Activated naive CD4-positive, alpha-beta T cell treated with anti-CD3 and anti-CD28 coated beads for 36 hours (primary cell): ENCODE data around the gene CLIP2. TPM values are rescaled to one million over a fixed set of nuclear protein-coding genes. Genes with fewer than 3 reads are reported as not detected.

Source experiments
- CTCF ChIA-PET: fragments of 350-600 bp; sonication (Branson Sonifier 250); formaldehyde crosslinking; loops from one replicate; lab custom pipeline; 2021; ENCODE audit warnings: antibody characterized with exemption; lab: Charles Lee
- DNase-seq: peaks from one replicate; pipeline ENCODE4 v3.0.0-alpha.2; 2020
- H3K27ac Mint-ChIP-seq: one replicate; pipeline ENCODE4 v1.8.0; 2021; ENCODE audit warnings: mild to moderate bottlenecking, mixed read lengths
- H3K27me3 Mint-ChIP-seq: one replicate; pipeline ENCODE4 v1.8.0; 2021; ENCODE audit warnings: low read depth, mixed read lengths
- H3K36me3 Mint-ChIP-seq: one replicate; pipeline ENCODE4 v1.8.0; 2021; ENCODE audit warnings: low read depth, mixed read lengths
- H3K4me1 Mint-ChIP-seq: one replicate; pipeline ENCODE4 v1.8.0; 2021; ENCODE audit warnings: low read depth, mixed read lengths
- H3K4me3 Mint-ChIP-seq: one replicate; pipeline ENCODE4 v1.8.0; 2021; ENCODE audit warnings: mild to moderate bottlenecking, moderate library complexity, mixed read lengths
- H3K9me3 Mint-ChIP-seq: one replicate; pipeline ENCODE4 v1.8.0; 2021; ENCODE audit warnings: mixed read lengths
- intact Hi-C: fragments of 100-400 bp; cut with micrococcal nuclease; formaldehyde crosslinking; loops from one replicate; pipeline ENCODE4 v1.15.1; 2023
- total RNA-seq, 2 experiments: library from RNA; stranded (reverse); gene quantifications; one replicate each; pipeline ENCODE4 v1.2.3, GENCODE V29; 2021

Gene CLIP2
- total RNA-seq, 2 experiments from 2014 or later: 1.2 to 1.6 TPM

DNA sequence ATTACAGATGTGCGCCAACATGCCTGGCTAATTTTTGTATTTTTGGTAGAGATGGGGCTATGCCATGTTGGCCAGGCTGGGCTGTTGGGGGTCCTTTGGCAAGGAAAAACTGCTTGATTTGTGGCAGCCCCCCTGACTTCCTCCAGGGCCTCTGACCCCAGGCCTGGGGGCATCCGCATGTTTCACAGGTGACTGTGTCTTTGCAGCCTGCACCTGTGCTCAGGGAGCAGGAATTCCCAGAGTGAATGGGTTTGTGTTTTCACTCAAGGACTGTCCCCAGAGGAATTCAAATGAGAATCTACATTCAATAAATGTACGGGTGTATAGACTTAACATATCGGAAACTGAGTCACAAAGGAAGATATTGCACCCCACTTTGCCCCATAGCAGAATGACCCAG, 11.6 kb upstream of the CLIP2 start:
- Mint-ChIP-seq H3K27ac (no peak overlapping the region), H3K36me3 (no peaks in the 10 kb centered on the region), H3K4me3 (no peak overlapping the region), H3K9me3 (no peaks in the 10 kb centered on the region), H3K27me3 (no peaks in the 10 kb centered on the region), H3K4me1 (peaks cover 3% of the 10 kb centered on the region)
- intact Hi-C loops: no loop called here
- CTCF ChIA-PET: interaction anchor here (0.7 kb wide), 2 partner anchors 36 to 214 kb away, joined by 3 to 4 read pairs; no protein-coding TSS in a partner anchor
- DNase-seq: no peak

GRCh38 chr7:74280985-74281384, 8.2 kb upstream of the CLIP2 start:
- H3K36me3 Mint-ChIP-seq: no peaks in the 10 kb centered on the region
- peaks cover 2% of the 10 kb centered on the region for H3K4me1 Mint-ChIP-seq
- H3K27me3 Mint-ChIP-seq: peaks cover 3% of the 10 kb centered on the region
- H3K9me3 Mint-ChIP-seq: no peaks in the 10 kb centered on the region
- no peak overlapping the region for H3K27ac Mint-ChIP-seq
- no peak overlapping the region for H3K4me3 Mint-ChIP-seq
- CTCF ChIA-PET: interaction anchor here (0.9 kb wide), 1 partner anchor 121 kb away, joined by 4 read pairs; no protein-coding TSS in a partner anchor
- intact Hi-C loops: no loop called here
- DNase-seq: no peak

GRCh38 chr7:74282748-74283459, 6.3 kb upstream of the CLIP2 start:
- H3K27me3 Mint-ChIP-seq: peaks cover 7% of the 10 kb centered on the region
- no peaks in the 10 kb centered on the region for H3K36me3 Mint-ChIP-seq
- no peak overlapping the region for H3K27ac Mint-ChIP-seq
- CTCF ChIA-PET: interaction anchor here (0.7 to 1.9 kb wide), 2 partner anchors 9 to 118 kb away, joined by 5 to 7 read pairs; no protein-coding TSS in a partner anchor
- no peak overlapping the region for H3K4me3 Mint-ChIP-seq
- no peaks in the 10 kb centered on the region for H3K9me3 Mint-ChIP-seq
- H3K4me1 Mint-ChIP-seq: peaks cover 2% of the 10 kb centered on the region
- intact Hi-C loops: no loop called here
- no peak for DNase-seq

GRCh38 chr7:74283858-74284447, 5.3 kb upstream of the CLIP2 start:
- H3K4me1 Mint-ChIP-seq: peaks cover 11% of the 10 kb centered on the region
- intact Hi-C loops: no loop called here
- H3K27ac Mint-ChIP-seq: no peak overlapping the region
- DNase-seq: no peak
- H3K9me3 Mint-ChIP-seq: no peaks in the 10 kb centered on the region
- no peaks in the 10 kb centered on the region for H3K36me3 Mint-ChIP-seq
- H3K27me3 Mint-ChIP-seq: peaks cover 9% of the 10 kb centered on the region
- H3K4me3 Mint-ChIP-seq: no peak overlapping the region
- CTCF ChIA-PET: interaction anchor here (0.7 to 1.9 kb wide), 3 partner anchors 8 to 117 kb away, joined by 5 to 7 read pairs (median 6); no protein-coding TSS in a partner anchor

DNA sequence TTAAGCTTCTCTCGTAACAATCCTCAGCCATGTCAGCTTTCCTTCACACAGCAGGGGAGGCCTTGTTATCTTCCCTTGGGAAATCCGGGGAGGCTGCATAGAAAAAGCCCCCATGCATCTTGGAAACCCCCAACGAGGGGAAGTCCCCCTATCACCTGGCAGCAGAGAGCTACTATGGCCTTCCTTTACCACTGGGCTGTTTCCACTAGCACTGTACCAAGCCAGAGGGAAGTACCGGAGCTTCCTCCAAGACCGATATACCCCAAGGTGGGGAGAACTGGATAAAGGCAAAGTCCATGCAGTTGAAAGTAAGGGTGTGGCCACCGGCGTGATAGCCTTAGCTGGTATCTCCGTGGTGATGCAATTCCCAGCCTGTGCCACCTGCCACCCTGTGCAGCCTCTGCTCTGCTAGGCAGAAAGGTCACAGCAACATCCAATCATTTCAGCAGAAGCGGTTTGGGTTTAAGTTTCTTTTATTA, 4.4 kb upstream of the CLIP2 start:
- CTCF ChIA-PET: interaction anchor here (0.9 to 1.1 kb wide), 2 partner anchors 78 to 116 kb away, joined by 5 to 6 read pairs; no protein-coding TSS in a partner anchor
- peaks cover 9% of the 10 kb centered on the region for H3K27me3 Mint-ChIP-seq
- DNase-seq: no peak
- no peak overlapping the region for H3K4me3 Mint-ChIP-seq
- no peak overlapping the region for H3K27ac Mint-ChIP-seq
- peaks cover 13% of the 10 kb centered on the region for H3K4me1 Mint-ChIP-seq
- intact Hi-C loops: no loop called here
- H3K9me3 Mint-ChIP-seq: no peaks in the 10 kb centered on the region
- H3K36me3 Mint-ChIP-seq: no peaks in the 10 kb centered on the region

GRCh38 chr7:74286131-74286530, 3.1 kb upstream of the CLIP2 start:
- Mint-ChIP-seq H3K4me1 (peaks cover 11% of the 10 kb centered on the region), H3K4me3 (no peak overlapping the region), H3K9me3 (no peaks in the 10 kb centered on the region), H3K27me3 (peaks cover 15% of the 10 kb centered on the region), H3K36me3 (no peaks in the 10 kb centered on the region), H3K27ac (no peak overlapping the region)
- intact Hi-C loops: no loop called here
- DNase-seq: no peak
- CTCF ChIA-PET: no interaction called here

DNA sequence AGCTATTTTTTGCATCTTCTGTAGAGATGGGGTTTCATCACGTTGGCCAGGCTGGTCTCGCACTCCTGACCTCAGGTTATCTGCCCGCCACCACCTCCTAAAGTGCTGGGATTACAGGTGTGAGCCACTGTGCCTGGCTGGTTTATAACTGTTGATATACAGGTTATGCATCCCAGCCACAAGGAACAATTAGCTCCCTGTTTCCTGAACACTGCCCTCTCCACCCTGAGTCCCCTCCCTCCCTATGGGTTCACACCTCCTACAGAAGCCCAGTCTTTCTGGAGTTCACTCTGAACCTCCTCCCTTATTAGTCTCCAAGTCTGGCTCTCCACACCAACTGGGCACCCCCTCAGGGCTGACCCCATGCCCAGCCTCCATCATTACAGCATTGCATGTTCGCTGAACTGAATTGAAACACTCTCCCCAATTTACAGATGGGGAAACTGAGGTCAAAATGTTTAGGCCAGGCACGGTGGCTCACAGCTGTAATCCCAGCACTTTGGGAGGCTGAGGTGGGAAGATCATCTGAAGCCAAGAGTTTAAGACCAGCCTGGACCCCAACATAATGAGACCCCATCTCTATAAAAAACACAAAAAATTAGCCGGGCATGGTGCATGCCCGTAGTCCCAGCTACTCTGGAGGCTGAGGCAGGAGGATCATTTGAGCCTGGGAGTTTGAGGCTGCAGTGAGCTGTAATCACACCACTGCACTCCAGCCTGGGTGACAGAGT, 1.7 kb upstream of the CLIP2 start:
- peaks cover 15% of the 10 kb centered on the region for H3K27me3 Mint-ChIP-seq
- H3K9me3 Mint-ChIP-seq: no peaks in the 10 kb centered on the region
- intact Hi-C loops: no loop called here
- CTCF ChIA-PET: interaction anchor here (0.6 to 2.1 kb wide), 3 partner anchors 17 to 127 kb away, joined by 3 to 7 read pairs (median 4); no protein-coding TSS in a partner anchor
- H3K4me3 Mint-ChIP-seq: no peak overlapping the region
- DNase-seq: no peak
- H3K4me1 Mint-ChIP-seq: peaks cover 11% of the 10 kb centered on the region
- H3K36me3 Mint-ChIP-seq: no peaks in the 10 kb centered on the region
- H3K27ac Mint-ChIP-seq: no peak overlapping the region

GRCh38 chr7:74288034-74288881, 949 bp upstream of the CLIP2 start:
- Mint-ChIP-seq H3K4me1 (peaks cover 11% of the 10 kb centered on the region), H3K27ac (no peak overlapping the region), H3K36me3 (no peaks in the 10 kb centered on the region), H3K4me3 (peak overlapping the region; percentile 73), H3K27me3 (peaks cover 12% of the 10 kb centered on the region), H3K9me3 (no peaks in the 10 kb centered on the region)
- CTCF ChIA-PET: interaction anchor here (0.8 to 2.1 kb wide), 4 partner anchors 17 to 113 kb away, joined by 3 to 7 read pairs (median 5); no protein-coding TSS in a partner anchor
- intact Hi-C loops: no loop called here
- DNase-seq: no peak

GRCh38 chr7:74289659-74290552, 699 bp downstream of the CLIP2 start:
- no peaks in the 10 kb centered on the region for H3K36me3 Mint-ChIP-seq
- no peaks in the 10 kb centered on the region for H3K9me3 Mint-ChIP-seq
- H3K4me3 Mint-ChIP-seq: peak overlapping the region; percentile 38
- CTCF ChIA-PET: interaction anchor here (1.4 kb wide), 1 partner anchor 111 kb away, joined by 6 read pairs; no protein-coding TSS in a partner anchor
- no peak overlapping the region for H3K27ac Mint-ChIP-seq
- intact Hi-C loops: loop anchor here (1.0 to 5.0 kb wide), 3 partner anchors 20 to 112 kb away; partner anchors contain the start of gene RFC2
- peak; percentile 42 for DNase-seq
- peaks cover 11% of the 10 kb centered on the region for H3K4me1 Mint-ChIP-seq
- peaks cover 12% of the 10 kb centered on the region for H3K27me3 Mint-ChIP-seq

GRCh38 chr7:74290553-74290950, 1.3 kb downstream of the CLIP2 start:
- peaks cover 12% of the 10 kb centered on the region for H3K27me3 Mint-ChIP-seq
- H3K9me3 Mint-ChIP-seq: no peaks in the 10 kb centered on the region
- no peak for DNase-seq
- H3K27ac Mint-ChIP-seq: no peak overlapping the region
- intact Hi-C loops: loop anchor here (1.0 to 5.0 kb wide), 2 partner anchors 36 to 112 kb away; partner anchors contain the start of gene RFC2
- H3K4me1 Mint-ChIP-seq: peaks cover 11% of the 10 kb centered on the region
- CTCF ChIA-PET: interaction anchor here (1.4 kb wide), 1 partner anchor 110 kb away, joined by 6 read pairs; no protein-coding TSS in a partner anchor
- no peak overlapping the region for H3K4me3 Mint-ChIP-seq
- no peaks in the 10 kb centered on the region for H3K36me3 Mint-ChIP-seq
